ENCODE results near the gene PCDHGA2. TPM values are rescaled to one million over a fixed set of nuclear protein-coding genes. Genes with fewer than 3 reads are reported as not detected.
"Not testable (repeated sequence)": the region's sequence is repeated elsewhere in the genome, so short reads cannot be mapped to it uniquely, and the experiment has no call there.

The PCDHGA2 gene
- total RNA-seq: 6.1 TPM

DNA sequence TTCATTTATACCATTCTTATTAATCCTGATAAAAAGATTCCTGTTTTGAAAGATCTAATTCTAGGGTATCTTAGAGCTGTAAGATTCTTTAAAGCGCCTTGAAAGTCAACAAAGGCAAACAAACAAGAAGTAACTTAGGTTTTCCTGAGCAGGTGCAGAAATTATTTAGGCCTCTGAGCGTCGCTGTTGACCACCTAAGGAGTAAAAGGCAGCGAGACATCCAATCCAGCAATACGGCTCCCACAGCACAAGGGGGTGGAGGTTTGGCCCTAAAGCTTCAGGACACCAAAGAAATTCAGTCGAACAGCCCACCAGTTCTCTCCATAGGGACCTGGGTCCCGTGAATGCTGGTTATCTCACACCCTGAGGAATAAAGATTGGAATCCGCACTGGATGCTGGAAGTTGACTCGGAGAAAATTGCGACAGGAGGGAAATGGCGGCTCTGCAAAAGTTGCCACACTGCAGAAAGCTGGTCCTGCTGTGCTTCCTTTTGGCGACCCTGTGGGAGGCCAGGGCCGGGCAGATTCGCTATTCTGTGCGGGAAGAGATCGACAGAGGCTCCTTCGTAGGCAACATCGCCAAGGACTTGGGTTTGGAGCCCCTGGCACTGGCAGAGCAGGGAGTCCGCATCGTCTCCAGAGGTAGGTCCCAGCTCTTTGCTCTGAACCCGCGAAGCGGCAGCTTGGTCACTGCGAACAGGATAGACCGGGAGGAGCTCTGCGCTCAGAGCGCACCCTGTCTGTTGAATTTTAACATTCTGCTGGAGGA lies at the start of gene PCDHGA2:
TSS of gene PCDHGA2 (plus strand) at position 223 of the 769 bp plus-strand sequence.
- intact Hi-C loops (cut with DNase I): no loop called here
- Histone ChIP-seq H3K4me3 (peak within 1 kb of the TSS; percentile 8 to 24), H3K27ac (no peak within 1 kb of the TSS), H3K9me3 (peaks cover 11% of the 10 kb centered on the region), H3K27me3 (no peaks in the 10 kb centered on the region), H3K36me3 (no peaks in the 10 kb centered on the region), H3K4me1 (no peaks in the 10 kb centered on the region)
- no peak for DNase-seq (ENCODE audit: extremely low spot score in 2 of 2)
- TF ChIP-seq POLR2AphosphoS5 (IDR thresholded peaks at IDR 0.05; ENCODE audit: insufficient read depth in 1 of 2, low read depth in 1 of 2) (no peak), POLR2A (IDR thresholded peaks at IDR 0.05) (no peak)
- TF ChIP-seq, protein P1, sequence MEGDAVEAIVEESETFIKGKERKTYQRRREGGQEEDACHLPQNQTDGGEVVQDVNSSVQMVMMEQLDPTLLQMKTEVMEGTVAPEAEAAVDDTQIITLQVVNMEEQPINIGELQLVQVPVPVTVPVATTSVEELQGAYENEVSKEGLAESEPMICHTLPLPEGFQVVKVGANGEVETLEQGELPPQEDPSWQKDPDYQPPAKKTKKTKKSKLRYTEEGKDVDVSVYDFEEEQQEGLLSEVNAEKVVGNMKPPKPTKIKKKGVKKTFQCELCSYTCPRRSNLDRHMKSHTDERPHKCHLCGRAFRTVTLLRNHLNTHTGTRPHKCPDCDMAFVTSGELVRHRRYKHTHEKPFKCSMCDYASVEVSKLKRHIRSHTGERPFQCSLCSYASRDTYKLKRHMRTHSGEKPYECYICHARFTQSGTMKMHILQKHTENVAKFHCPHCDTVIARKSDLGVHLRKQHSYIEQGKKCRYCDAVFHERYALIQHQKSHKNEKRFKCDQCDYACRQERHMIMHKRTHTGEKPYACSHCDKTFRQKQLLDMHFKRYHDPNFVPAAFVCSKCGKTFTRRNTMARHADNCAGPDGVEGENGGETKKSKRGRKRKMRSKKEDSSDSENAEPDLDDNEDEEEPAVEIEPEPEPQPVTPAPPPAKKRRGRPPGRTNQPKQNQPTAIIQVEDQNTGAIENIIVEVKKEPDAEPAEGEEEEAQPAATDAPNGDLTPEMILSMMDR (IDR thresholded peaks at IDR 0.05): no peak

DNA sequence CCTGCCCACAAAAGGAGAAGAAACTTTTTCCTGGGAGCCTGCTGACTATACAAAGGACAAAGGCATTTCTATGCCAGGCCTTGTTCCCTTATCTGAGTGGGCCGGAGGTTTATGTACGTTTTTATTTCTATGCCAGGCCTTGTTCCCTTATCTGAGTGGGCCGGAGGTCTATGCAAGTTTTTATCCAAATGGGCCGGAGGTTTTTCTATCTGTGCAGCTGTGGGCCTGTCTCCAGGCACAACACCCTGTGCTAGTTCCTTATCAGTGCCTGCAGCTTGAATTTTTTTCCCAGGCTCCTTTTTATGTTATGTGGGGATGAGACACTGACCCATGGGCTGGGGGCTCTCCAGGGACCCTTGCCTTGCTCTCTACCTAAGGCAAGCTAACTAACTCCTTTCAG lies 40.2 kb upstream of the PCDHGA2 start:
- Histone ChIP-seq H3K27me3 (no peaks in the 10 kb centered on the region), H3K27ac (no peak overlapping the region), H3K4me1 (no peaks in the 10 kb centered on the region), H3K9me3 (peaks cover 50% of the 10 kb centered on the region), H3K4me3 (no peak overlapping the region), H3K36me3 (no peaks in the 10 kb centered on the region)
- no peak for TF ChIP-seq POLR2AphosphoS5 (IDR thresholded peaks at IDR 0.05; ENCODE audit: insufficient read depth in 1 of 2, low read depth in 1 of 2)
- TF ChIP-seq POLR2A (IDR thresholded peaks at IDR 0.05): no peak
- TF ChIP-seq, protein P1 (IDR thresholded peaks at IDR 0.05): no peak
- DNase-seq (ENCODE audit: extremely low spot score in 2 of 2): no peak
- intact Hi-C loops (cut with DNase I): no loop called here

DNA sequence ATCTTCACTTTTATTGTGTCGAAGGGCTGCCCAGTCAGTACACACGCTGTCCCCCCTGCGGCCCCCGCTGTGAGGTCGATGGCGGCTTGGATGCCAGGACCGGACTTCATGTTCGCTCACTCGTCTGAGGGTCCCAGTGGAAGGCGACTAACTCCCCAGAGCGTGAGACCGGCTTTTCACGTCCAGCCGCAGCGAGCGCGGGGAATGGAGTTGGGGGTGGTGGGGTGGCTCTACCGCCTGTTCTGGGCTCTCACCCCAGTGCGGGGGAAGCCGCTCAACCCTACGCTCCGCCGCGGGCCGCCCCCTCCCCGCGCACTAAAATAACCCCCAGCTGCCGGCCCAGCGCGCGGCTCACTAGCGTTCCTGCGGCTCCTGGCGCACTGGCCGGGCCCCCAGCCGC lies 34.8 kb upstream of the PCDHGA2 start, which contains the start of gene SLC25A2:
TSS of gene SLC25A2 (minus strand) at position 294 of the 400 bp plus-strand sequence. CDS start at position 110, 184 bp downstream.
- no peak for DNase-seq (ENCODE audit: extremely low spot score in 2 of 2)
- H3K9me3 ChIP-seq: peaks cover 65% of the 10 kb centered on the region
- intact Hi-C loops (cut with DNase I): no loop called here
- TF ChIP-seq, protein P1 (IDR thresholded peaks at IDR 0.05): no peak
- TF ChIP-seq POLR2AphosphoS5 (IDR thresholded peaks at IDR 0.05; ENCODE audit: insufficient read depth in 1 of 2, low read depth in 1 of 2): no peak
- TF ChIP-seq POLR2A (IDR thresholded peaks at IDR 0.05): no peak
- peaks cover 0 to 8% of the 10 kb centered on the region in 2 donors for H3K36me3 ChIP-seq
- no peaks in the 10 kb centered on the region for H3K27me3 ChIP-seq
- H3K27ac ChIP-seq: no peak within 1 kb of the TSS
- H3K4me1 ChIP-seq: no peaks in the 10 kb centered on the region
- H3K4me3 ChIP-seq: no peak within 1 kb of the TSS

DNA sequence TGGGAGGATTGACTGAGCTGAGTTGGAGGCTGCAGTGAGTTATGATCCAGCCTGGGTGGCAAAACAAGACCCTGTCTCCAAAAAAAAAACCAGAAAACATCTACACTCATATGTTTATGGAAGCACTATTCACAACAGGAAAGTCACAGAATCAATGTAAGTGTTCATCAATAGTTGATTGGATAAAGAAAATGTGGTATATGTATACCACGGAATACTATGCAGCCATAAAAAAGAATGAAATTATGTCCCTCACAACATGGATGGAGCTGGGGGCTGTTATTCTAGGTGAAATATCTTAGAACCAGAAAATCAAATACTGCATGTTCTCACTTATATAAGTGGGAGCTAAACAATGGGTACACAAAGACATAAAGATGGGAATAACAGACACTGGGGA lies 31.9 kb upstream of the PCDHGA2 start:
- intact Hi-C loops (cut with DNase I): no loop called here
- Histone ChIP-seq H3K4me1 (no peaks in the 10 kb centered on the region), H3K9me3 (peaks cover 60% of the 10 kb centered on the region), H3K4me3 (no peak overlapping the region), H3K27me3 (no peaks in the 10 kb centered on the region), H3K27ac (no peak overlapping the region), H3K36me3 (peaks cover 0 to 10% of the 10 kb centered on the region in 2 donors)
- no peak for TF ChIP-seq POLR2A (IDR thresholded peaks at IDR 0.05)
- no peak for DNase-seq (ENCODE audit: extremely low spot score in 2 of 2)

DNA sequence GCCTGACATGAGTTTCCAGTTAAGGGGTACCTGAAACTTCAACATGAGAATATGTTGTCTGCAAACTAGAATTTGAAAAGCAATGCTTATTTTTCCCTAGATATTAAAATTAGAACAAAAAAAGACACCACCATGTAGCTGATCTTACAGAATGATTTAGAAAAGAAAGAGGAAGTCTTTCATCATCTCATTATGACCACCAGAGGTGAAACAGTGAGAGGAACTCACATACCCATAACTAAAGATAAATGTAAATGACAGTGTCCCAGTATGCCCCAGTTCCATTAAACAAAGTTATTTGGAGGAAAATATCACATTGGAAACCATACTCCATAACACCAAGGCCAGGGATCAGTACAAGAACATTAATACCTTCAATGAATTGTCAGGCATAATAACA lies 24.8 kb upstream of the PCDHGA2 start:
- Histone ChIP-seq H3K9me3 (peaks cover 61% of the 10 kb centered on the region), H3K36me3 (peaks cover 0 to 57% of the 10 kb centered on the region in 2 donors), H3K27me3 (no peaks in the 10 kb centered on the region), H3K4me3 (no peak overlapping the region), H3K27ac (no peak overlapping the region), H3K4me1 (no peaks in the 10 kb centered on the region)
- TF ChIP-seq POLR2AphosphoS5 (IDR thresholded peaks at IDR 0.05; ENCODE audit: insufficient read depth in 1 of 2, low read depth in 1 of 2): no peak
- no peak for TF ChIP-seq POLR2A (IDR thresholded peaks at IDR 0.05)
- intact Hi-C loops (cut with DNase I): no loop called here
- DNase-seq (ENCODE audit: extremely low spot score in 2 of 2): no peak

DNA sequence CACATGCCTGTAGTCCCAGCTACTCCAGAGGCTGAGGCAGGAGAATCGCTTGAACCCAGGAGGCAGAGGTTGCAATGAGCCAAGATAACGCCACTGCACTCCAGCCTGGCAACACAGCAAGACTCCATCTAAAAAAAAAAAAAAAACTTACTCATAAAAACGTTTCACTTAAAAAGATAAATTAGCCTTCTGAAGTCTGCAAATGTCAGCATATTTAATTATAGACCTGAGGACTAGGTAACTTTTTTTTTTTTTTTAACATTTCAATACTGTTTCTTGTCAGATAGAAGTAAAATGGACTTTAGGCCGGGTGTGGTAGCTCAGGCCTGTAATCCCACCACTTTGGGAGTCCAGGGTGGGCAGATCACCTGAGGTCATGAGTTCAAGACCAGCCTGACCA lies 21.6 kb upstream of the PCDHGA2 start:
- H3K27ac ChIP-seq; DNase-seq (ENCODE audit: extremely low spot score in 2 of 2); H3K27me3 ChIP-seq; H3K4me3 ChIP-seq; intact Hi-C loops (cut with DNase I); H3K4me1 ChIP-seq: not testable (repeated sequence)
- H3K36me3 ChIP-seq: peaks cover 0 to 65% of the 10 kb centered on the region in 2 donors
- H3K9me3 ChIP-seq: peaks cover 64% of the 10 kb centered on the region
